NT2/D1 (cell line): ENCODE results near the gene SUPT7L.

Source experiments
- YY1 ChIP-seq: IDR thresholded peaks from 2 replicates; pipeline ENCODE4 v1.6.1; 2011; ENCODE audit not compliant: insufficient read length, insufficient read depth
- ZNF274 ChIP-seq: IDR thresholded peaks from 2 replicates; pipeline ENCODE4 v1.6.1; 2011; ENCODE audit warnings: mild to moderate bottlenecking, low read depth, low read length

DNA sequence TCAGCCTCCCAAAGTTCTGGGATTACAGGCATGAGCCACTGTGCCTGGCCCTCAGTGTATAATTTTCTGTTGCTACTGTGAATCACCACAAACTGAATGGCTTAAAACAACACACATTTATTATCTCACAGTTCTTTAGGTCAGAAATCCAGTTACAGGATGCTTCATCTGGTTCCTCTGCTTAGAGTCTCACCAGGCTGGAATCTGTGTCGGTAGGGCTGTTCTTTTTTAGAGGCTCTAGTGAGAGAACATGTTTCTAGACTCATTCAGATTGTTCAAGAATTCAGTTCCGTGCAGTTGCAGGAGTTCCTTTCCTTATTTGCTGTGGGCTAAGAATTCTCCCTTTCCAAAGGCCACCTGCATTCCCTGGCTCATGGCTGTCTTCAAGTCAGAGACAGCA lies 56.8 kb downstream of the SUPT7L start:
- TF ChIP-seq ZNF274 (no peak), YY1 (no peak)
